GM12878 (cell line): Measurements from ENCODE around the gene HUNK.

ENCODE experiments used
- CEBPB ChIP-seq, 2 experiments: fragments of 150-350 bp in 1 of 2; IDR thresholded peaks; 2 replicates each; pipeline ENCODE4 v1.6.1; 2012 to 2014; ENCODE audit warnings: low read depth in 2 of 2, low read length in 2 of 2, borderline replicate concordance in 1 of 2, inconsistent platforms in 1 of 2
- CTCF ChIP-seq, 3 experiments: IDR thresholded peaks in 2 of 3; conservative IDR thresholded peaks in 1 of 3; 2 replicates each; pipeline ENCODE4 v1.5.1; 2011; ENCODE audit warnings: low read depth in 3 of 3, low read length in 3 of 3, mild to moderate bottlenecking in 3 of 3, control low read depth in 2 of 3, moderate library complexity in 2 of 3, inconsistent platforms in 1 of 3, mixed read lengths in 1 of 3; ENCODE audit not compliant: control insufficient read depth in 2 of 3, insufficient read depth in 1 of 3; ENCODE audit errors: extremely low read depth in 1 of 3
- EZH2 ChIP-seq: IDR thresholded peaks from 2 replicates; pipeline ENCODE4 v1.6.1; 2012; ENCODE audit warnings: low read depth, mild to moderate bottlenecking, control low read depth, inconsistent platforms, low read length, borderline replicate concordance; ENCODE audit not compliant: control insufficient read depth
- PAX5 ChIP-seq: IDR thresholded peaks from 2 replicates; pipeline ENCODE4 v1.6.1; 2011; ENCODE audit warnings: low read depth, low read length, borderline replicate concordance
- SIN3A ChIP-seq: IDR thresholded peaks from 2 replicates; pipeline ENCODE4 v1.6.1; 2012; ENCODE audit warnings: low read depth, low read length, improper control_type of control experiment
- ZNF384 ChIP-seq: IDR thresholded peaks from 2 replicates; pipeline ENCODE4 v1.6.1; 2012; ENCODE audit warnings: low read depth, mild to moderate bottlenecking, low read length, improper control_type of control experiment, borderline replicate concordance

GRCh38 chr21:31910074-31910470 lies 37.3 kb downstream of the HUNK start:
- TF ChIP-seq PAX5 (no peak), SIN3A (no peak), CEBPB (IDR thresholded peaks at IDR 0.05; ENCODE audit: borderline replicate concordance in 1 of 2, low read depth in 2 of 2, low read length in 2 of 2) (no peak), CTCF (IDR thresholded peaks at IDR 0.05 in 2 of 3, conservative IDR thresholded peaks at IDR 0.05 in 1 of 3; ENCODE audit: control insufficient read depth in 2 of 3, extremely low read depth in 1 of 3, insufficient read depth in 1 of 3, low read depth in 3 of 3, low read length in 3 of 3) (no peak), EZH2 (no peak), ZNF384 (no peak)
